MCF 10A (cell line): Measurements from ENCODE around the gene SORBS1. TPM values are rescaled to one million over a fixed set of nuclear protein-coding genes. Genes with fewer than 3 reads are reported as not detected.

Experiments
- BruUV-seq: library from RNA; stranded (reverse); fragments of 400-500 nt; replicated peaks from 2 replicates; lab custom pipeline; 2021; lab: Mats Ljungman, UMichigan
- CTCF ChIA-PET: fragments of 300-600 bp; sonication (Branson Sonifier 250); formaldehyde crosslinking; extraction: SDS; loops from one replicate; lab custom pipeline; 2021; ENCODE audit warnings: antibody characterized with exemption, inconsistent platforms; lab: Yijun Ruan, JAX
- POLR2A ChIA-PET: fragments of 300-600, 350-650 bp; sonication (Branson Sonifier 250); formaldehyde crosslinking; extraction: SDS; loops from one replicate; lab custom pipeline; 2020; ENCODE audit warnings: antibody characterized with exemption, inconsistent platforms; lab: Yijun Ruan, JAX
- DNase-seq: peaks from one replicate; pipeline ENCODE4 v3.0.0-alpha.2; 2018; ENCODE audit not compliant: unreplicated experiment
- H3K27ac Mint-ChIP-seq: one replicate; pipeline ENCODE4 v1.8.0; 2022; ENCODE audit warnings: mild to moderate bottlenecking, low read depth, mixed read lengths; ENCODE audit not compliant: unreplicated experiment
- H3K27me3 Mint-ChIP-seq: one replicate; pipeline ENCODE4 v1.8.0; 2022; ENCODE audit warnings: mixed read lengths; ENCODE audit not compliant: insufficient read depth, unreplicated experiment
- H3K36me3 Mint-ChIP-seq: one replicate; pipeline ENCODE4 v1.8.0; 2022; ENCODE audit warnings: mild to moderate bottlenecking, moderate library complexity, mixed read lengths; ENCODE audit not compliant: insufficient read depth, unreplicated experiment
- H3K4me1 Mint-ChIP-seq: one replicate; pipeline ENCODE4 v1.8.0; 2022; ENCODE audit warnings: mixed read lengths; ENCODE audit not compliant: insufficient read depth, unreplicated experiment
- H3K4me3 Mint-ChIP-seq: one replicate; pipeline ENCODE4 v1.8.0; 2022; ENCODE audit warnings: mild to moderate bottlenecking, moderate library complexity, mixed read lengths; ENCODE audit not compliant: unreplicated experiment
- H3K9me3 Mint-ChIP-seq: one replicate; pipeline ENCODE4 v1.8.0; 2022; ENCODE audit warnings: mixed read lengths; ENCODE audit not compliant: unreplicated experiment
- CTCF ChIP-seq: fragments of 200-600 bp; IDR thresholded peaks from one replicate; pipeline ENCODE4 v1.8.0; 2022; ENCODE audit warnings: antibody characterized with exemption, mild to moderate bottlenecking; ENCODE audit not compliant: unreplicated experiment
- intact Hi-C: fragments of 100-400 bp; cut with micrococcal nuclease; formaldehyde crosslinking; loops from 2 replicates; pipeline ENCODE4 v1.14.1; 2022
- total RNA-seq: library from RNA; stranded (reverse); gene quantifications from 2 replicates; pipeline ENCODE4 v1.2.3, GENCODE V29; 2022

Gene SORBS1
- total RNA-seq, 1 experiment from 2014 or later, result 1.0 TPM

GRCh38 chr10:95364342-95364741, 196.8 kb downstream of the SORBS1 start:
- TF ChIP-seq CTCF, result no peak
- Mint-ChIP-seq H3K9me3 (no peaks in the 10 kb centered on the region), H3K36me3 (no peaks in the 10 kb centered on the region), H3K27ac (no peak overlapping the region), H3K4me1 (peaks cover 11% of the 10 kb centered on the region), H3K4me3 (no peak overlapping the region), H3K27me3 (peaks cover 27% of the 10 kb centered on the region)
- ChIA-PET CTCF (interaction anchor here (0.5 to 26.5 kb wide), 33 partner anchors 10 to 736 kb away, joined by 3 to 713 read pairs (median 5); partner anchors contain the start of gene PDLIM1), POLR2A (interaction anchor here (2.6 kb wide), 1 partner anchor 117 kb away, joined by 14 read pairs; no protein-coding TSS in a partner anchor)
- BruUV-seq, result no TSS peak
- DNase-seq, result no peak
- intact Hi-C loops, result loop anchor here (5.0 kb wide), 2 partner anchors 57 to 732 kb away; no protein-coding TSS in a partner anchor

GRCh38 chr10:95363303-95363912, 197.8 kb downstream of the SORBS1 start:
- H3K4me3 Mint-ChIP-seq, result no peak overlapping the region
- POLR2A ChIA-PET, result interaction anchor here (0.9 to 2.6 kb wide), 4 partner anchors 89 to 118 kb away, joined by 3 to 14 read pairs (median 4); no protein-coding TSS in a partner anchor
- H3K9me3 Mint-ChIP-seq, result no peaks in the 10 kb centered on the region
- CTCF ChIA-PET, result interaction anchor here (0.6 to 26.5 kb wide), 47 partner anchors 10 to 739 kb away, joined by 3 to 713 read pairs (median 5); partner anchors contain the start of gene ACSM6
- no TSS peak for BruUV-seq
- TF ChIP-seq CTCF, result peak; percentile 86
- no peaks in the 10 kb centered on the region for H3K36me3 Mint-ChIP-seq
- peaks cover 18% of the 10 kb centered on the region for H3K27me3 Mint-ChIP-seq
- peaks cover 16% of the 10 kb centered on the region for H3K4me1 Mint-ChIP-seq
- intact Hi-C loops, result loop anchor here (1.0 to 5.0 kb wide), 8 partner anchors 56 to 731 kb away; partner anchors contain the start of gene PDLIM1
- peak; percentile 84 for DNase-seq
- no peak overlapping the region for H3K27ac Mint-ChIP-seq

GRCh38 chr10:95360122-95360714, 201.0 kb downstream of the SORBS1 start:
- Mint-ChIP-seq H3K27me3 (peaks cover 12% of the 10 kb centered on the region), H3K36me3 (no peaks in the 10 kb centered on the region), H3K9me3 (no peaks in the 10 kb centered on the region), H3K27ac (no peak overlapping the region), H3K4me3 (no peak overlapping the region), H3K4me1 (peaks cover 18% of the 10 kb centered on the region)
- CTCF ChIA-PET, result interaction anchor here (0.6 to 26.5 kb wide), 12 partner anchors 12 to 664 kb away, joined by 3 to 713 read pairs (median 4); no protein-coding TSS in a partner anchor
- TF ChIP-seq CTCF, result no peak
- DNase-seq, result peak; percentile 34
- intact Hi-C loops, result loop anchor here (5.0 kb wide), 2 partner anchors 53 to 728 kb away; no protein-coding TSS in a partner anchor
- POLR2A ChIA-PET, result interaction anchor here (0.9 to 1.8 kb wide), 2 partner anchors 113 to 117 kb away, joined by 3 to 5 read pairs; no protein-coding TSS in a partner anchor
- BruUV-seq, result no TSS peak

GRCh38 chr10:95359466-95359865, 201.7 kb downstream of the SORBS1 start:
- intact Hi-C loops, result no loop called here
- DNase-seq, result no peak
- Mint-ChIP-seq H3K27me3 (peaks cover 12% of the 10 kb centered on the region), H3K36me3 (no peaks in the 10 kb centered on the region), H3K27ac (no peak overlapping the region), H3K9me3 (no peaks in the 10 kb centered on the region), H3K4me3 (no peak overlapping the region), H3K4me1 (peaks cover 18% of the 10 kb centered on the region)
- no TSS peak for BruUV-seq
- POLR2A ChIA-PET, result interaction anchor here (0.6 to 1.8 kb wide), 3 partner anchors 99 to 246 kb away, joined by 3 to 5 read pairs (median 3); no protein-coding TSS in a partner anchor
- no peak for TF ChIP-seq CTCF
- CTCF ChIA-PET, result interaction anchor here (0.9 to 26.5 kb wide), 10 partner anchors 12 to 731 kb away, joined by 3 to 713 read pairs (median 4); no protein-coding TSS in a partner anchor
